Activated naive CD8-positive, alpha-beta T cell treated with anti-CD3 and anti-CD28 coated beads, Interleukin-2, amount 50 U/mL, for 24 hours (primary cell): Measurements from ENCODE around the gene FRMD4B.

ENCODE experiments used
- ATAC-seq: fragments of 150-1000 bp; cut with Tn5 transposase; one replicate; pipeline ENCODE4 v1.10.0; 2021
- DNase-seq: peaks from one replicate; pipeline ENCODE4 v3.0.0; 2021
- H3K27ac Mint-ChIP-seq: one replicate; pipeline ENCODE4 v1.8.0; 2021; ENCODE audit warnings: mild to moderate bottlenecking, mixed read lengths
- H3K27me3 Mint-ChIP-seq: one replicate; pipeline ENCODE4 v1.8.0; 2021; ENCODE audit warnings: mixed read lengths
- H3K36me3 Mint-ChIP-seq: one replicate; pipeline ENCODE4 v1.8.0; 2021; ENCODE audit warnings: low read depth, mixed read lengths
- H3K4me1 Mint-ChIP-seq: one replicate; pipeline ENCODE4 v1.8.0; 2021; ENCODE audit warnings: mixed read lengths
- H3K4me3 Mint-ChIP-seq: one replicate; pipeline ENCODE4 v1.8.0; 2021; ENCODE audit warnings: mild to moderate bottlenecking, moderate library complexity, mixed read lengths
- H3K9me3 Mint-ChIP-seq: one replicate; pipeline ENCODE4 v1.8.0; 2021; ENCODE audit warnings: mixed read lengths

Gene FRMD4B

GRCh38 chr3:69160525-69160924, 225.4 kb downstream of the FRMD4B start:
- peak overlapping the region; percentile 53 for H3K27ac Mint-ChIP-seq
- no peaks in the 10 kb centered on the region for H3K27me3 Mint-ChIP-seq
- no peaks in the 10 kb centered on the region for H3K9me3 Mint-ChIP-seq
- peaks cover 17% of the 10 kb centered on the region for H3K4me1 Mint-ChIP-seq
- DNase-seq, result no peak
- H3K36me3 Mint-ChIP-seq, result no peaks in the 10 kb centered on the region
- no peak overlapping the region for H3K4me3 Mint-ChIP-seq
- peak; percentile 60 for ATAC-seq

GRCh38 chr3:69160107-69160506, 225.8 kb downstream of the FRMD4B start:
- Mint-ChIP-seq H3K36me3 (no peaks in the 10 kb centered on the region), H3K4me3 (no peak overlapping the region), H3K27ac (peak overlapping the region; percentile 53), H3K9me3 (no peaks in the 10 kb centered on the region), H3K4me1 (peaks cover 17% of the 10 kb centered on the region), H3K27me3 (no peaks in the 10 kb centered on the region)
- ATAC-seq, result peak; percentile 67
- no peak for DNase-seq

DNA sequence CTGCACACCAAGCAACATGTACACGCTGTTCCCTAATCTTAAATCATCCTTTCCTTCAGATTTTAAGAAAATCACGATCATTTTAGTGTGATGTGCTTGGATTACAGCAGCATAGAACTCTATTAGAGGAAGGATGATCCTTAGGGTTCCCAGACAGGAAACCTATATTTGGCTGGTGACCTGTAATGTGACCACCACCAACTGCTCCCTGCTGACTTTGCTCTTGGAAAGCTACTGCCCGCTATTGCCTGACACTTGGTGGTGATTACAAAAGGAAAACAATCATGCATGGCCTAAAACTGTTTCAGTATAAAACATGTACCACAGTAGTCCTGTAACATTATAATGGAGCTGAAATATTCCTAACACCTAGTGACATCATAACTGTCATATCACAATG, 236.3 kb downstream of the FRMD4B start:
- H3K4me1 Mint-ChIP-seq, result no peaks in the 10 kb centered on the region
- H3K4me3 Mint-ChIP-seq, result no peak overlapping the region
- ATAC-seq, result no peak
- DNase-seq, result no peak
- peaks cover 5% of the 10 kb centered on the region for H3K27me3 Mint-ChIP-seq
- no peak overlapping the region for H3K27ac Mint-ChIP-seq
- no peaks in the 10 kb centered on the region for H3K36me3 Mint-ChIP-seq
- H3K9me3 Mint-ChIP-seq, result no peaks in the 10 kb centered on the region

DNA sequence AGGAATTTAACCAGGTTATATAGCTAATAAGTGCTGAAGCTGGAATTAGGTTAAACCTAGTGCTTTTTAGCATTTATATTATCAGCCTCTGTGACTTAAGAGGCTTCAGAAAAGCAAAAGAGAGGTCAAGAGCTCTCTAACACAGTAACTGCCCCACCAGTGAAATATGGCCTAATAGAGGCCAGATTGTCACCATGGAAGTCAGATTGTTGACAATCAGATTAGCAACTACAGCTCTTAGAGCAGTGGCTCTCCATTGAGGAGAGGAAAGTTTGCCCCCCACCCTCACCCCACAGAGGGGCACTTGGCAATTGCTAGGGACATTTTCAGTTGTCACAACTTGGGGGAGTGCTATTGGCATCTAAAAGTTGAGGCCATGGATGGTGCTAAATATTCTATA, 240.2 kb downstream of the FRMD4B start:
- DNase-seq (no peak), ATAC-seq (no peak)
- H3K36me3 Mint-ChIP-seq, result no peaks in the 10 kb centered on the region
- H3K4me1 Mint-ChIP-seq, result no peaks in the 10 kb centered on the region
- H3K4me3 Mint-ChIP-seq, result no peak overlapping the region
- H3K27me3 Mint-ChIP-seq, result no peaks in the 10 kb centered on the region
- H3K9me3 Mint-ChIP-seq, result no peaks in the 10 kb centered on the region
- H3K27ac Mint-ChIP-seq, result no peak overlapping the region

DNA sequence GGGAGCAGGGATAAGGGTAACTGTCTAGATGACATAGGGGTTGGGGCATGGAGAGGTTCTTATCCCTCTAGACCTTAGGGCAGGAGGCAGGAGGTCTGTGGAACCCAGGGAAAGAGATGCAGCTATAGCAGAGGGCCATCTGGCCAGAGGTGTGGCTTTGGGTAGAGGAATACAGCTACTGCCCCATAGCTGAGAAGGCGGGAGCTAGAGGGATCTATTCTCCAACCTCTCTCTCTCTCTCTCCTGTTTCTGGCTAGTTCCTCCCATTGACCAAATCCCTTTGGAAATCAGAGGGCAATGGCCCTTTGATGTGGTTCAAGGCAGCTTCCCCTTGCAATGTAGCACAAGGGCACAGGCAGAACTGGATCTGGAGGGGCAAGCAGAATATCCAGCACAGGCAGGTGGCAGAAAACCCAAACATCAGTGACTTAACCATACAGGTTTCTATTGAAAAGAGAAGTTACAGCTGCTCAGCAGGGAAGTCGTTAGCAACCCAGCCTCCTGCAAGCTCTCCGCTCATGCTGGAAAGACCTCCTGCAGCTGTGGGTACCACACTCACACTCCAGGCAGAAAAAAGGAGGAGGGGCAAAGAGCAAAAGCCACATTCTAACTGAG, 241.2 kb downstream of the FRMD4B start:
- Mint-ChIP-seq H3K27ac (no peak overlapping the region), H3K36me3 (no peaks in the 10 kb centered on the region), H3K9me3 (no peaks in the 10 kb centered on the region), H3K27me3 (peaks cover 2% of the 10 kb centered on the region), H3K4me1 (no peaks in the 10 kb centered on the region), H3K4me3 (no peak overlapping the region)
- ATAC-seq (no peak), DNase-seq (no peak)

DNA sequence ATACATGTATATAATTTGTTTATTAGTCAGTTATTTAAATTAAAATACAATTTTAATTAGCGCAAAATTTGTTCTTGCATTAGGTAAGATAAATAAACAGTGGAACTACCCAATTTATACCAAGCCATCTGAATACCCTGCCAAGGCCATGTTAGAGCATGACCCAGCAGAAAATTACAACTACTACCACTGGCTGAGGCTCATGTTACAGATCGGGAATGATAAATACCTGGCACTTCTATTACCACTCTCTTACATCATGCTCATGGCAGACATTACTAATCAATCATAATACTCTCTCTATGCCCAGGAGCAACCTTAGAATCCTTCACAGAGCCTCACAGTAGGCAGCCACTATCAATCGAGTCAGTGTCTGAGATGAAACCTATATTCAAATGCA, 242.3 kb downstream of the FRMD4B start:
- H3K4me3 Mint-ChIP-seq, result no peak overlapping the region
- no peaks in the 10 kb centered on the region for H3K4me1 Mint-ChIP-seq
- DNase-seq, result no peak
- no peaks in the 10 kb centered on the region for H3K36me3 Mint-ChIP-seq
- H3K27ac Mint-ChIP-seq, result no peak overlapping the region
- ATAC-seq, result no peak
- no peaks in the 10 kb centered on the region for H3K9me3 Mint-ChIP-seq
- H3K27me3 Mint-ChIP-seq, result peaks cover 6% of the 10 kb centered on the region

DNA sequence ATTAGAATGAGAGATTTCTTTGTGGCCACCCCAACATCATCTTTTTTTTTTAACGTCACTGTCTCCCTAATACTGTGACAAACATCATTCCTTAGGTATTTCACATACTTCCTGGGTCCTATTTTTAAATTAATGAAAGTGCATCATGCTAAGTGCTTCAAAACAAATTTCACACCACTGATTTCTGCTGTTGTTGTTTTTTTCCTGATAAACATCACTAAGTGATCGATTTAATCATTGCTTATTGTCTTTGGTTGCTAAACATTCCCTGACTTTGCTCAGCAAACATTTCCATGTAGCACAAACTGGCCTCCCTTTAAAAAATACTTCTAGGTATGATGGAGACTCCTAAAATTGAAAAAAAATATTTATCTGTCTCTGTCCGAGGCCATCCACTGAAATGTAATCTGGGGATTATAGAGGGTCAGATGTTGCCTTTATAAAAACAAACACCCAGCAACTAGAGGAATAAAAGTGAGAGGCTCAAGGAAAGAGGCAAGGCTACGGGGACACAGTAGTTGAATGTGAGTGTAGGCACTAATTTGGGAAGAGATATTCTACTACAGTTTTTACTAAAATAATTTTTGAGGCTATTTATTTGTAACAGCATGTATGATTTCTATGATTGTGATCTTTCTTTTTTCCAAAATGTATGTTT, 243.0 kb downstream of the FRMD4B start:
- no peak overlapping the region for H3K4me3 Mint-ChIP-seq
- peaks cover 6% of the 10 kb centered on the region for H3K27me3 Mint-ChIP-seq
- H3K36me3 Mint-ChIP-seq, result no peaks in the 10 kb centered on the region
- H3K27ac Mint-ChIP-seq, result no peak overlapping the region
- ATAC-seq, result no peak
- no peak for DNase-seq
- no peaks in the 10 kb centered on the region for H3K9me3 Mint-ChIP-seq
- no peaks in the 10 kb centered on the region for H3K4me1 Mint-ChIP-seq

DNA sequence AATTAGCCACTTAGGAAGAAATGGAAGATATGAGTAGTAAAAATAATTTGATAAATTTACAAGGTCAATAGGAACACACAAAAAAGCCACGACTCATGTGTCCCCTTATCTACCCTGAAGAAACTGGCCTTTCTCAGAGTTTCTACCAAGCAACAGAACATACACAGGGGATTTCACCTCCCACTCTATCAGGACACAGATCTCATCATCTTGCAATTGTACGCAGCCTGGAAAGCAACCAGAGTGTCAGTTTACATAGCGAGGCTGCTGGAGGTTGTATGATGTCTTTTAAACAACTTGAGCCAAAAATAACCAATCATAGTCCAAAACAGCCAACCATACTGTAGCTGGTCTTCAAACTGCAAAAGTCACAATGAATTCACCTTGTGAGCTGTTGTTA, 243.8 kb downstream of the FRMD4B start:
- DNase-seq (no peak), ATAC-seq (no peak)
- Mint-ChIP-seq H3K4me3 (no peak overlapping the region), H3K4me1 (no peaks in the 10 kb centered on the region), H3K36me3 (no peaks in the 10 kb centered on the region), H3K9me3 (no peaks in the 10 kb centered on the region), H3K27me3 (peaks cover 6% of the 10 kb centered on the region), H3K27ac (no peak overlapping the region)

DNA sequence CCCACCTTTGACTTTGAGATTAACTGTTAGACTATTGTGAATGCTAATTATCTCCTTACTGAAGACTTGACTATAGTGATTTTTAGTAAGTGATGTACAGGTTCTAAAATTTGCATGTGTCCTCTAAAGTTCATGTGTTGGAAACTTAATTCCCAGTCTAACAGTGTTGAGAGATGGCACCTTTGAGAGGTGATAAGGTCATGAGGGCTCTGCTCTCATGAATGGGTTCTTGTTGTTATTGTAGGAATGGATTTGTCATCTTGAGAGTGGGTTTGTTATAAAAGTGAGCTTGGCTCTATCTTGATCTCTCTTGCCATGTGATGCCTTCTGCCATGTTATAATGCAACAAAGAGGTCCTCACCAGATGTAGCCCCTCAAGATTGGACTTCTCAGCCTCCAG, 244.6 kb downstream of the FRMD4B start:
- H3K27ac Mint-ChIP-seq, result no peak overlapping the region
- peak; percentile 63 for ATAC-seq
- H3K9me3 Mint-ChIP-seq, result no peaks in the 10 kb centered on the region
- DNase-seq, result no peak
- H3K4me3 Mint-ChIP-seq, result no peak overlapping the region
- H3K4me1 Mint-ChIP-seq, result no peaks in the 10 kb centered on the region
- no peaks in the 10 kb centered on the region for H3K36me3 Mint-ChIP-seq
- peaks cover 6% of the 10 kb centered on the region for H3K27me3 Mint-ChIP-seq

GRCh38 chr3:69137412-69137811, 248.5 kb downstream of the FRMD4B start:
- no peak for DNase-seq

DNA sequence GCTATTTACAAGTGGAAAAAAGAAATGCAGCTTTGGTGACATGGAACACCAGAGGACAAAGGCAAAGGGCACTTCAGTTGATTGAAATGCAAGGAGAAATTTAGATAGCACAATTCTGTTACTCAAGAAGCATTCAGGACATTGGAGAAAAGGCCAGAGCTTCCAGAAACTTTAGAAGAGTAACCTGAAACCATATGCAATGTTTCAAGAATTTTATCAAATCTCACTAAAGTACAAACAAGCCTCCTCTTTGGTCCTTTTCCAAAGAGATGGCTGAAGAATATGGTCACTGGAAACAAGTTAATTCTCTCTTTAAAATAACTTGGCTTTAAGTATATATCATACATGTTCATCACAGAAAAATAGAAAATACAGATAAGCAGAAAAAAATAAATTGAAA, 248.9 kb downstream of the FRMD4B start:
- no peak overlapping the region for H3K4me3 Mint-ChIP-seq
- DNase-seq (no peak), ATAC-seq (no peak)
- no peaks in the 10 kb centered on the region for H3K36me3 Mint-ChIP-seq
- no peak overlapping the region for H3K27ac Mint-ChIP-seq
- H3K9me3 Mint-ChIP-seq, result no peaks in the 10 kb centered on the region
- peaks cover 6% of the 10 kb centered on the region for H3K27me3 Mint-ChIP-seq
- H3K4me1 Mint-ChIP-seq, result no peaks in the 10 kb centered on the region

More at GRCh38 chr3:69137412-69137811, 248.5 kb downstream of the FRMD4B start:
- ATAC-seq, result no peak
- no peaks in the 10 kb centered on the region for H3K4me1 Mint-ChIP-seq
- H3K27ac Mint-ChIP-seq, result no peak overlapping the region
- H3K9me3 Mint-ChIP-seq, result no peaks in the 10 kb centered on the region
- H3K36me3 Mint-ChIP-seq, result no peaks in the 10 kb centered on the region
- H3K4me3 Mint-ChIP-seq, result no peak overlapping the region
- H3K27me3 Mint-ChIP-seq, result peaks cover 6% of the 10 kb centered on the region

GRCh38 chr3:69130689-69131088, 255.2 kb downstream of the FRMD4B start:
- Mint-ChIP-seq H3K27me3 (no peaks in the 10 kb centered on the region), H3K27ac (no peak overlapping the region), H3K4me3 (no peak overlapping the region), H3K9me3 (no peaks in the 10 kb centered on the region), H3K36me3 (no peaks in the 10 kb centered on the region), H3K4me1 (no peaks in the 10 kb centered on the region)
- DNase-seq (no peak), ATAC-seq (no peak)

DNA sequence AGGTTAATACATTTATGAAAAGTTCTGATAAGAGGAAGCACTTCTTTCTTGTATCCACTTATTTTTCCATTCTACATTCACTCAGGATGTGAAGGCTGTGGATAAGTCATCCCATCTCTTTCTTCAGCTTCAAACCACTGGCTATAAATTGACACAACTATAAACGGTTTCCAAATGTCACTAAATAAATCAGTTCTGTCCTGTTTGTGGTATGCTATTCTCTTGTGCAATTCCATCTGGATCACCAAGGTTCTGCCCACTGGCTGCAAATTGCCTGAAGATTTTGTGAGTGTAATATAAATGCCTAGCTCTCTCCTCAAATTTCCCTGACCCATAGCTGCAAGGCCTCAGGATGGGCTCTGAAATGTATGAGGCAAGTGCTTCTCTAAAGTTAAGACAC, 256.4 kb downstream of the FRMD4B start:
- no peaks in the 10 kb centered on the region for H3K36me3 Mint-ChIP-seq

GRCh38 chr3:69128509-69128908, 257.4 kb downstream of the FRMD4B start:
- no peak for ATAC-seq
- Mint-ChIP-seq H3K4me3 (no peak overlapping the region), H3K36me3 (no peaks in the 10 kb centered on the region), H3K27ac (no peak overlapping the region), H3K27me3 (no peaks in the 10 kb centered on the region), H3K4me1 (no peaks in the 10 kb centered on the region), H3K9me3 (no peaks in the 10 kb centered on the region)
- no peak for DNase-seq

More for the DNA sequence above, 256.4 kb downstream of the FRMD4B start:
- no peaks in the 10 kb centered on the region for H3K4me1 Mint-ChIP-seq
- DNase-seq (no peak), ATAC-seq (no peak)
- no peaks in the 10 kb centered on the region for H3K27me3 Mint-ChIP-seq
- H3K9me3 Mint-ChIP-seq, result no peaks in the 10 kb centered on the region
- no peak overlapping the region for H3K27ac Mint-ChIP-seq
- no peak overlapping the region for H3K4me3 Mint-ChIP-seq

- Mint-ChIP-seq H3K27me3 (no peaks in the 10 kb centered on the region), H3K9me3 (no peaks in the 10 kb centered on the region), H3K27ac (no peak overlapping the region), H3K4me1 (no peaks in the 10 kb centered on the region), H3K4me3 (no peak overlapping the region), H3K36me3 (no peaks in the 10 kb centered on the region)
- DNase-seq (no peak), ATAC-seq (no peak)
These were observed 258.9 kb downstream of the FRMD4B start for GRCh38 chr3:69126999-69127398.

DNA sequence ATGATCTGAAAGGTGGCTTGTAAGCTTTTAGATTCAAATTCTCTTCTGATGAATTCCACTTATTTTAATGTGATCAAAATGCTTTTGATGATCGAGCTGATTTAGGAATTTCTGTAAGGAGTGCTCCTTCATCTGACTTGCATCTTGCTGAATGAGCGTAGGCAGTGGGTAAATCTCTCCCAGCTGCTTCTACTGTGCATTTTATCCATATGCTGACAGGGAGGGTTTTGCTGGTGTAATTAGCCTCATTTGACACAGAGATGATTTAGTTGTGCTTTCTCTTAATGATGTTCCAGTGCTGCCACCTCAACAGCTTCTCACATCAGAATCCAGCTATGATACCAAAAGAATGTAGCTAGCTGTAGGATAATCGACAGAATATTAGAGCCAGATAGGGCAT, 259.7 kb downstream of the FRMD4B start:
- no peaks in the 10 kb centered on the region for H3K36me3 Mint-ChIP-seq
- no peaks in the 10 kb centered on the region for H3K27me3 Mint-ChIP-seq
- H3K27ac Mint-ChIP-seq, result no peak overlapping the region
- ATAC-seq, result no peak
- DNase-seq, result no peak
- H3K4me1 Mint-ChIP-seq, result no peaks in the 10 kb centered on the region
- H3K4me3 Mint-ChIP-seq, result no peak overlapping the region
- no peaks in the 10 kb centered on the region for H3K9me3 Mint-ChIP-seq
